Activated naive CD4-positive, alpha-beta T cell treated with anti-CD3 and anti-CD28 coated beads, Interleukin-2, amount 50 U/mL, for 72 hours (primary cell): ENCODE measurements around the gene PRPH. TPM values are rescaled to one million over a fixed set of nuclear protein-coding genes. Genes with fewer than 3 reads are reported as not detected.
"Not testable (repeated sequence)": the region's sequence is repeated elsewhere in the genome, so short reads cannot be mapped to it uniquely, and the experiment has no call there.

ENCODE experiments used
- ATAC-seq, 2 donors: fragments of 150-1000 bp; cut with Tn5 transposase; 2 replicates each; pipeline ENCODE4 v1.10.0; 2021; ENCODE audit warnings: mild to moderate bottlenecking in 2 of 2, moderate library complexity in 2 of 2
- DNase-seq, 2 donors: peaks; one replicate each; pipeline ENCODE4 v3.0.0; 2021 to 2022; ENCODE audit warnings: low spot score in 2 of 2
- H3K27ac Mint-ChIP-seq, 2 donors: one replicate each; pipeline ENCODE4 v1.8.0; 2022; ENCODE audit warnings: mild to moderate bottlenecking in 2 of 2, mixed read lengths in 2 of 2
- H3K36me3 Mint-ChIP-seq, 2 donors: one replicate each; pipeline ENCODE4 v1.8.0; 2022; ENCODE audit warnings: mixed read lengths in 2 of 2
- H3K9me3 Mint-ChIP-seq, 2 donors: one replicate each; pipeline ENCODE4 v1.8.0; 2022; ENCODE audit warnings: mixed read lengths in 2 of 2
- total RNA-seq, 2 donors: library from RNA; stranded (reverse); gene quantifications; one replicate each; pipeline ENCODE4 v1.2.3, GENCODE V29; 2022

PRPH gene
- total RNA-seq, 2 donors from 2014 or later = not detected

DNA sequence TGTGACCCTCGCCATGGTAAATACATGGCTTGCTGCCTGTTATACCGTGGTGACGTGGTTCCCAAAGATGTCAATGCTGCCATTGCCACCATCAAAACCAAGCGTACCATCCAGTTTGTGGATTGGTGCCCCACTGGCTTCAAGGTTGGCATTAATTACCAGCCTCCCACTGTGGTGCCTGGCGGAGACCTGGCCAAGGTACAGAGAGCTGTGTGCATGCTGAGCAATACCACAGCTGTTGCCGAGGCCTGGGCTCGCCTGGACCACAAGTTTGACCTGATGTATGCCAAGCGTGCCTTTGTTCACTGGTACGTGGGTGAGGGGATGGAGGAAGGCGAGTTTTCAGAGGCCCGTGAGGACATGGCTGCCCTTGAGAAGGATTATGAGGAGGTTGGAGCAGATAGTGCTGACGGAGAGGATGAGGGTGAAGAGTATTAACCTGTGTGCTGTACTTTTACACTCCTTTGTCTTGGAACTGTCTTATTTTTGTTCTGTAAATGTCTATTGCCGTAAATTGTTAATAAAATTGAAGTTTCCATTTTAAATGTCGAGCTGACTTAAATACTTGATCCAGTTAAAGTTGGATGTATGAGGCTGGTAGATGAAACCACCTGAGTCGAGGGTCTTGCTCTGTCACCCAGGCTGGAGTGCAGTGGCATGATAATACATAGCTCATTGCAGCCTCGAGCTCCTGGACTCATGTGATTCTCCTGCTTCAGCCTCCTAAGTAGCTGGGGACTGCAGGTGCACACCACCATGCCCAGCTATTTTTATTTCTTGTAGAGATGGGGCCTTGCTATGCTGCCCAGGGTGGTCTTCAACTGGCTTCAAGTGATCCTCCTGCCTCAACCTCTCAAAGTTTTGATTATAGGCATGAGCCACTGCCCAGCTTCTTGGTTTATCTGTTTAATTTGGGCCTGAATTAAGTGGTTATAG lies 21.9 kb upstream of the PRPH start:
- DNase-seq (no peak), ATAC-seq (no peak)
- peaks cover 21 to 31% of the 10 kb centered on the region in 2 donors for H3K36me3 Mint-ChIP-seq
- H3K27ac Mint-ChIP-seq = peak overlapping the region in 1 of 2 donors; percentile 79
- H3K9me3 Mint-ChIP-seq = no peaks in the 10 kb centered on the region

- peaks cover 17 to 26% of the 10 kb centered on the region in 2 donors for H3K36me3 Mint-ChIP-seq
- DNase-seq (no peak), ATAC-seq (no peak)
- no peaks in the 10 kb centered on the region for H3K9me3 Mint-ChIP-seq
- no peak overlapping the region for H3K27ac Mint-ChIP-seq
Measured at GRCh38 chr12:49273726-49274395, 21.1 kb upstream of the PRPH start.

DNA sequence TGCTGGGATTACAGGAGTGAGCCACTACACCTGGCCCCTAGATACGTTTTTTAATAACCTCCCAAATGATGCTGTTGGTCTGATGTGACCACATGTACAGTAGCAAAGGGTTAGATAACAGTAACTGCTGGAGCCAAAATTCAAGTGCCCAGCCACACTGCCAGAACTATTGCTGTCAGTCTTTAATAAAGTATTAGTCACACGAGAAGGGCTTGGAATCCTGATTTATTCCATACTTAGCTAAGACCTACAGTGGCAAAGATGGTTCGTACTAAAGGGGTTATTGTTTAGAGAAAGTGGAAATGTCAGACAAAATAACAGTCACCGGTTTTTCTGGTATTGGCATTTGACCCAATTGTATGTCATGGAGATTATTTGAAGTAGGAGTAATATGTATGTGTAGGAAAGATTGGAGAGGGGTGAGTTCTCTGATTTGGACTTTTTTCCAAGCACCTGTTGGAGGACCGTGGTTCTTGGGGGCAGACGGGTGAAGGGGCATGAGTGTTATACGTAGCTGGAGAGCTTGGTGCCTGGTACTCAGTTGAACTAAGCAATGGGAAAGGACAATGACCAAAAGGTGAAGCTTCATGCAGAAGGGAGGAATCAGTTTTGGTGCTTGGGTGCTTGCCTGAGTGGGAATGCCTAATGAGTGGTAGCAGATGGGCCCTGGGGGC lies 20.4 kb upstream of the PRPH start:
- H3K36me3 Mint-ChIP-seq = peaks cover 12 to 22% of the 10 kb centered on the region in 2 donors
- no peaks in the 10 kb centered on the region for H3K9me3 Mint-ChIP-seq
- peak overlapping the region in 1 of 2 donors; percentile 9 for H3K27ac Mint-ChIP-seq
- DNase-seq = no peak
- peak in 1 of 2 donors; percentile 1 for ATAC-seq

GRCh38 chr12:49276304-49277290 lies 18.4 kb upstream of the PRPH start:
- DNase-seq (no peak), ATAC-seq (peak; percentile 18 to 19)
- Mint-ChIP-seq H3K36me3 (peaks cover 0 to 7% of the 10 kb centered on the region in 2 donors), H3K9me3 (no peaks in the 10 kb centered on the region), H3K27ac (peak overlapping the region in 1 of 2 donors; percentile 70)

GRCh38 chr12:49277466-49277865 lies 17.5 kb upstream of the PRPH start:
- Mint-ChIP-seq H3K27ac (no peak overlapping the region), H3K36me3 (peaks cover 0 to 7% of the 10 kb centered on the region in 2 donors), H3K9me3 (no peaks in the 10 kb centered on the region)
- DNase-seq = no peak
- ATAC-seq = peak in 1 of 2 donors; percentile 17

GRCh38 chr12:49279706-49280159 lies 15.2 kb upstream of the PRPH start:
- ATAC-seq = no peak
- H3K36me3 Mint-ChIP-seq = no peaks in the 10 kb centered on the region
- no peak for DNase-seq
- no peak overlapping the region for H3K27ac Mint-ChIP-seq
- no peaks in the 10 kb centered on the region for H3K9me3 Mint-ChIP-seq

- ATAC-seq, H3K27ac Mint-ChIP-seq, DNase-seq, H3K9me3 Mint-ChIP-seq, H3K36me3 Mint-ChIP-seq: not testable (repeated sequence)
Measured at GRCh38 chr12:49280545-49280944, 14.4 kb upstream of the PRPH start.

DNA sequence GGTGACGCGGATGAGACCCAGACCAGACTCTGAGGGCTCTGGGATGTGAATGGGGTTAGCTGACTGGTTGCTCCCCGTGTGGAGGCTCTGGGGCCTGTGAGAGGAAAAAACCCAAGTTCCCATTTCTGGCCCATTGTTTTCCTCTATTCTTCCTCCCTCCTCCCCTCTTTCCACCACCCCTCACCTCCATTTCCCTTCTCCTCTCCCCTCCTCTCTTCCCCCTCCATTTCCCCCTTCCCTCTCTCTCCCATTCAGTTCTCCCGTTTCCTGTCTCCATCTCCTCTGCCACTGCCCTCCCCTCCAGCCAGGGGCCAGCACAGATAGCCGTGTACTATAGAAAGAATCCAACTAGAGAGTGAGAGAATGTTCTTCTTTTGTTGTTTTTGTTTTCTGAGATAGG lies 12.6 kb upstream of the PRPH start:
- no peaks in the 10 kb centered on the region for H3K36me3 Mint-ChIP-seq
- ATAC-seq (no peak), DNase-seq (no peak)
- no peak overlapping the region for H3K27ac Mint-ChIP-seq
- no peaks in the 10 kb centered on the region for H3K9me3 Mint-ChIP-seq

DNA sequence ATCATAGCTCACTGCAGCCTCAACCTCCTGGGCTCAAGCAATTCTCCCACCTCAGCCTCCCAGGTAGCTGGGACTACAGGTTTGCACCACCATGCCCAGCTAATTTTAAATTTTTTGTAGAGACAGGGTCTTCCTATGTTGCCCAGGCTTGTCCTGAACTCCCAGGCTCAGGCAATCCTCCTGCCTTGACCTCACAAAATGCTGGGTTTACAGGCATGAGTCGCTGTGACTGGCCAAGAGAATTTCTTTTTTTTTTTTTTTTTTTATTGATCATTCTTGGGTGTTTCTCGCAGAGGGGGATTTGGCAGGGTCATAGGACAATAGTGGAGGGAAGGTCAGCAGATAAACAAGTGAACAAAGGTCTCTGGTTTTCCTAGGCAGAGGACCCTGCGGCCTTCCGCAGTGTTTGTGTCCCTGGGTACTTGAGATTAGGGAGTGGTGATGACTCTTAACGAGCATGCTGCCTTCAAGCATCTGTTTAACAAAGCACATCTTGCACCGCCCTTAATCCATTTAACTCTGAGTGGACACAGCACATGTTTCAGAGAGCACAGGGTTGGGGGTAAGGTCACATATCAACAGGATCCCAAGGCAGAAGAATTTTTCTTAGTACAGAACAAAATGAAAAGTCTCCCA lies 12.1 kb upstream of the PRPH start:
- not testable (repeated sequence) for H3K36me3 Mint-ChIP-seq, DNase-seq, ATAC-seq, H3K9me3 Mint-ChIP-seq, H3K27ac Mint-ChIP-seq

DNA sequence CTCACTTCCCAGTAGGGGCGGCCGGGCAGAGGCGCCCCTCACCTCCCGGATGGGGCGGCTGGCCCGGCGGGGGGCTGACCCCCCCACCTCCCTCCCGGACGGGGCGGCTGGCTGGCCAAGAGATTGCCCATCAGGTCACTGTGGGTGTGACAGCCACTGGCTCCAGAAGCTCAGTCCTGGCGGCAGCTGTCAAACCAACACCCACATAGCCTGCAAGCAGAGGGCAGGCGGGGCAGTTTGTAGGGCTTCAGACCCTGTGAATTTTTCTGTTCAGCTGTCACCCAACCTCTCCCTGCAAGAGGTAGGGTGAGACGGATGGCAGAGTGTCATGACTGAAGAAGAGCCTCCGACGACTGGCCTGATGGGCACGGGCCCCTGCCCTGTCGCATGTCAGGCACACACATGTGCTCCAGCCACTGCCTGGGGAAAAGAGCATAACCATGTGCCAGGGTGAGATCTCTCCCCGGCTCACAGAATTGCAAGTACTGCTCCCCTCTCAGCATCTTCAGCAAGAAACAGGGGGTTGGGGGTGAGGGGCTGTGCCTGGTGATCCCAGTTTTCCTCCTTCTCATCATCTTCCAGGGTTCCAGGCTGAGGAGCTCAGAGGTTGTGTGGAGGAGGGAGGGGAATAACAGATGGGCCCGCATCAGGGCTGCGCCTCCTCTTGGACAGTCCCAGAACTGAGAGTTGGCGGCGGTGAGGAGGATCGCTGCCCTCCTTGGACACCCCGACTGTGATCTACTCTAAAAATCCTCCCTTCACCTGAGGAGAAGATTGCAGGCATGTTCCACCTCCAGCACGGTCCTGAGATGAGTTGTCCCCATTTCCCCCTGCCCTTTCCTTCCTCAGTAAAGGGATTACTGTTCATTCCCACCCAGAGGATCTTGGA lies 11.2 kb upstream of the PRPH start:
- Mint-ChIP-seq H3K9me3 (no peaks in the 10 kb centered on the region), H3K27ac (no peak overlapping the region)
- peak in 1 of 2 donors; percentile 12 for ATAC-seq

DNA sequence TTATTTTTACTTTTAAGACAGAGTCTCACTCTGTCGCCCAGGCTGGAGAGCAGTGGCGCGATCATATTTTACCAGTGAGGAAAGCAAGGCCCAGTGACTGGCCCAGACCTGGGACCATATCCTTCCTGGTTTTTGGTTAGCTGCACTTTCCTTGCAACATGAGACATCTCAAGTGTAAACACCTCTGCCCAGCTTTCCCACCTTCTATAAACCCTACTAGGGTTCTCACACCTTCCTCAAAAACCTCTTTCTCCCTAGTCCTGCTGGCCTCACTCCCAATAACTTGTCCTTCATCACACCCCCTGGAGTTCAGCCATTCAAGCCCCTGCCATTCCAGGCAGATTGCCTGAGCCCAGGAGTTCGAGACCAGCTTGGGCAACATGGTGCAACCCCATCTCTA lies 10.3 kb upstream of the PRPH start:
- no peaks in the 10 kb centered on the region for H3K9me3 Mint-ChIP-seq
- DNase-seq = no peak
- ATAC-seq = no peak
- no peak overlapping the region for H3K27ac Mint-ChIP-seq
- no peaks in the 10 kb centered on the region for H3K36me3 Mint-ChIP-seq

More for the DNA sequence above, 11.2 kb upstream of the PRPH start:
- DNase-seq = no peak
- no peaks in the 10 kb centered on the region for H3K36me3 Mint-ChIP-seq

GRCh38 chr12:49287876-49288275 lies 7.1 kb upstream of the PRPH start:
- Mint-ChIP-seq H3K9me3 (no peaks in the 10 kb centered on the region), H3K36me3 (no peaks in the 10 kb centered on the region), H3K27ac (no peak overlapping the region)
- no peak for ATAC-seq
- DNase-seq = no peak

- H3K9me3 Mint-ChIP-seq = no peaks in the 10 kb centered on the region
- H3K36me3 Mint-ChIP-seq = no peaks in the 10 kb centered on the region
- H3K27ac Mint-ChIP-seq = no peak overlapping the region
- DNase-seq (peak in 1 of 2 donors; percentile 77), ATAC-seq (peak; percentile 51 to 72)
Measured at GRCh38 chr12:49288412-49288853, 6.5 kb upstream of the PRPH start.

DNA sequence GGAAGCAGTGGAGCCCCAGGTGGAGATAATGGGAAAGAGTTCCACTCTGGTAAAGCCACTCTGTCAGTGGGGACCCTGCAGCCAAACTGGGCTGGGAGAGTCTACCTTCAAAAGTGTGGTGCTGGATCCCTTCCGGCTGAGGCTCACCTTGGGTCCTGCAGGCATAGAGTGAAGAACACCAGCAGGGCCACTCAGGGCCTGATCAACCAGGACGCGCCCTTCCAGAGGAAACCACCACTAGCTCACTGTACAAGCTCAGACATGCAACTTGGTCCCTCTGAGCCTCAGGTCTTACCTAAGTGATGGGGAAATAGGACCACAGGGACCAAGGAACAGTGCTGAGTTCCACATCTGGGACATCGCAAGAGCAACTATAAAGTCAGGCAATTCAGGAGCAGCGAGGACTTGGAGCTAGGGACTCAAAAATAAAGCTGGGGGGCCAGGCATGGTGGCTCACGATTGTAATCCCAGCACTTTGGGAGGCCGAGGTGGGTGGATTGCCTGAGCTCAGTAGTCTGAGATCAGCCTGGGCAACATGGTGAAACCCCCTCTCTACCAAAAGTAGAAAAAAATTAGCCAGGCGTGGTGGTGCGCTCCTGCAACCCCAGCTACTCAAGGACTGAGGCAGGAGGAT lies 5.9 kb upstream of the PRPH start:
- no peaks in the 10 kb centered on the region for H3K9me3 Mint-ChIP-seq
- no peaks in the 10 kb centered on the region for H3K36me3 Mint-ChIP-seq
- peak; percentile 11 to 14 for ATAC-seq

More for the DNA sequence above, 5.9 kb upstream of the PRPH start:
- DNase-seq = no peak
- H3K27ac Mint-ChIP-seq = no peak overlapping the region
